Stimulated activated effector memory CD8-positive, alpha-beta T cell treated with anti-CD3 and anti-CD28 coated beads, Interleukin-12 subunit alpha, Interleukin-12 subunit beta, amount 100 ng/mL, for 72 hours (primary cell): ENCODE results near the gene ABHD17A.
A peak's percentile ranks its signal among the peaks of the same experiment; 100 is the strongest.
"Not testable (repeated sequence)": the region's sequence is repeated elsewhere in the genome, so short reads cannot be mapped to it uniquely, and the experiment has no call there.

ENCODE experiments used
- ATAC-seq: fragments of 150-1000 bp; cut with Tn5 transposase; 2 replicates; pipeline ENCODE4 v1.10.0; 2021
- DNase-seq, 2 donors: peaks; one replicate each; pipeline ENCODE4 v3.0.0; 2021 to 2022; ENCODE audit warnings: low spot score in 2 of 2
- H3K27ac Mint-ChIP-seq: one replicate; pipeline ENCODE4 v1.8.0; 2022; ENCODE audit warnings: mild to moderate bottlenecking, mixed read lengths
- H3K36me3 Mint-ChIP-seq: one replicate; pipeline ENCODE4 v1.8.0; 2022; ENCODE audit warnings: mild to moderate bottlenecking, mixed read lengths
- H3K4me1 Mint-ChIP-seq: one replicate; pipeline ENCODE4 v1.8.0; 2022; ENCODE audit warnings: mixed read lengths
- H3K4me3 Mint-ChIP-seq: one replicate; pipeline ENCODE4 v1.8.0; 2022; ENCODE audit warnings: mild to moderate bottlenecking, mixed read lengths
- H3K9me3 Mint-ChIP-seq: one replicate; pipeline ENCODE4 v1.8.0; 2022; ENCODE audit warnings: mixed read lengths

Gene ABHD17A

GRCh38 chr19:1879982-1880381 lies 5.3 kb downstream of the ABHD17A start:
- Mint-ChIP-seq H3K27ac (peak overlapping the region; percentile 60), H3K36me3 (peaks cover 42% of the 10 kb centered on the region), H3K4me1 (peaks cover 35% of the 10 kb centered on the region), H3K4me3 (peak overlapping the region; percentile 99)
- not testable (repeated sequence) for ATAC-seq, DNase-seq, H3K9me3 Mint-ChIP-seq

GRCh38 chr19:1878583-1878982 lies 6.7 kb downstream of the ABHD17A start:
- Mint-ChIP-seq H3K36me3 (peaks cover 42% of the 10 kb centered on the region), H3K4me1 (peaks cover 37% of the 10 kb centered on the region), H3K27ac (peak overlapping the region; percentile 54)
- H3K4me3 Mint-ChIP-seq, H3K9me3 Mint-ChIP-seq, DNase-seq, ATAC-seq: not testable (repeated sequence)

- H3K9me3 Mint-ChIP-seq, ATAC-seq: not testable (repeated sequence)
- H3K36me3 Mint-ChIP-seq: peaks cover 54% of the 10 kb centered on the region
Measured at GRCh38 chr19:1877280-1877660, 8.0 kb downstream of the ABHD17A start.

GRCh38 chr19:1876496-1877279 lies 8.6 kb downstream of the ABHD17A start:
- not testable (repeated sequence) for DNase-seq, H3K9me3 Mint-ChIP-seq
- Mint-ChIP-seq H3K27ac (peak overlapping the region; percentile 94), H3K4me3 (peak overlapping the region; percentile 95), H3K36me3 (peaks cover 56% of the 10 kb centered on the region), H3K4me1 (peaks cover 28% of the 10 kb centered on the region)
- peak; percentile 9 for ATAC-seq

More at GRCh38 chr19:1877280-1877660, 8.0 kb downstream of the ABHD17A start:
- H3K4me3 Mint-ChIP-seq, DNase-seq, H3K27ac Mint-ChIP-seq: not testable (repeated sequence)
- peaks cover 32% of the 10 kb centered on the region for H3K4me1 Mint-ChIP-seq

- Mint-ChIP-seq H3K27ac (peak overlapping the region; percentile 94), H3K36me3 (peaks cover 59% of the 10 kb centered on the region), H3K4me3 (peak overlapping the region; percentile 95), H3K9me3 (no peaks in the 10 kb centered on the region), H3K4me1 (peaks cover 28% of the 10 kb centered on the region)
- peak; percentile 96 for ATAC-seq
- DNase-seq: peak; percentile 82 to 92
Measured at GRCh38 chr19:1875646-1876495, 9.4 kb downstream of the ABHD17A start.

- ATAC-seq, DNase-seq, H3K9me3 Mint-ChIP-seq: not testable (repeated sequence)
- H3K4me3 Mint-ChIP-seq: peak overlapping the region; percentile 95
- peaks cover 65% of the 10 kb centered on the region for H3K36me3 Mint-ChIP-seq
- H3K27ac Mint-ChIP-seq: peak overlapping the region; percentile 94
- peaks cover 33% of the 10 kb centered on the region for H3K4me1 Mint-ChIP-seq
Measured at GRCh38 chr19:1875265-1875645, 10.0 kb downstream of the ABHD17A start.

- peak overlapping the region; percentile 94 for H3K27ac Mint-ChIP-seq
- H3K9me3 Mint-ChIP-seq: no peaks in the 10 kb centered on the region
- peaks cover 34% of the 10 kb centered on the region for H3K4me1 Mint-ChIP-seq
- DNase-seq: no peak
- ATAC-seq: peak; percentile 35
- H3K4me3 Mint-ChIP-seq: peak overlapping the region; percentile 95
- H3K36me3 Mint-ChIP-seq: peaks cover 71% of the 10 kb centered on the region
Measured at GRCh38 chr19:1874554-1875185, 10.6 kb downstream of the ABHD17A start.

- peaks cover 34% of the 10 kb centered on the region for H3K4me1 Mint-ChIP-seq
- H3K9me3 Mint-ChIP-seq: no peaks in the 10 kb centered on the region
- peak overlapping the region; percentile 95 for H3K4me3 Mint-ChIP-seq
- peaks cover 75% of the 10 kb centered on the region for H3K36me3 Mint-ChIP-seq
- peak overlapping the region; percentile 94 for H3K27ac Mint-ChIP-seq
- no peak for DNase-seq
- ATAC-seq: no peak
Measured at GRCh38 chr19:1873524-1874473, 11.5 kb downstream of the ABHD17A start.

GRCh38 chr19:1872807-1873523 lies 12.3 kb downstream of the ABHD17A start:
- Mint-ChIP-seq H3K4me3 (peak overlapping the region; percentile 95), H3K27ac (peak overlapping the region; percentile 10), H3K9me3 (no peaks in the 10 kb centered on the region), H3K36me3 (peaks cover 68% of the 10 kb centered on the region), H3K4me1 (peaks cover 32% of the 10 kb centered on the region)
- ATAC-seq: no peak
- no peak for DNase-seq

- H3K27ac Mint-ChIP-seq: no peak overlapping the region
- H3K4me1 Mint-ChIP-seq: peaks cover 33% of the 10 kb centered on the region
- H3K4me3 Mint-ChIP-seq: no peak overlapping the region
- peaks cover 68% of the 10 kb centered on the region for H3K36me3 Mint-ChIP-seq
- DNase-seq (no peak), ATAC-seq (no peak)
- no peaks in the 10 kb centered on the region for H3K9me3 Mint-ChIP-seq
Measured at GRCh38 chr19:1871630-1872029, 13.7 kb downstream of the ABHD17A start.

GRCh38 chr19:1871140-1871597 lies 14.1 kb downstream of the ABHD17A start:
- no peak for DNase-seq
- ATAC-seq: no peak
- Mint-ChIP-seq H3K4me3 (no peak overlapping the region), H3K9me3 (no peaks in the 10 kb centered on the region), H3K36me3 (peaks cover 63% of the 10 kb centered on the region), H3K27ac (peak overlapping the region; percentile 63), H3K4me1 (peaks cover 33% of the 10 kb centered on the region)

GRCh38 chr19:1868971-1869370 lies 16.3 kb downstream of the ABHD17A start:
- peaks cover 41% of the 10 kb centered on the region for H3K36me3 Mint-ChIP-seq
- ATAC-seq (no peak), DNase-seq (no peak)
- peaks cover 23% of the 10 kb centered on the region for H3K4me1 Mint-ChIP-seq
- no peak overlapping the region for H3K4me3 Mint-ChIP-seq
- H3K27ac Mint-ChIP-seq: no peak overlapping the region
- H3K9me3 Mint-ChIP-seq: no peaks in the 10 kb centered on the region

- peaks cover 13% of the 10 kb centered on the region for H3K4me1 Mint-ChIP-seq
- H3K9me3 Mint-ChIP-seq: no peaks in the 10 kb centered on the region
- H3K27ac Mint-ChIP-seq: no peak overlapping the region
- peaks cover 29% of the 10 kb centered on the region for H3K36me3 Mint-ChIP-seq
- H3K4me3 Mint-ChIP-seq: no peak overlapping the region
- DNase-seq: no peak
- ATAC-seq: no peak
Measured at GRCh38 chr19:1867349-1867724, 18.0 kb downstream of the ABHD17A start.
